ENCODE data around the gene OSBPL2. TPM values are rescaled to one million over a fixed set of nuclear protein-coding genes. Genes with fewer than 3 reads are reported as not detected.

OSBPL2 gene
- polyA plus RNA-seq, 1 donor (not counting 4 experiments of a cell fraction or from before 2014, with no cell fraction given): 15.9 TPM

DNA sequence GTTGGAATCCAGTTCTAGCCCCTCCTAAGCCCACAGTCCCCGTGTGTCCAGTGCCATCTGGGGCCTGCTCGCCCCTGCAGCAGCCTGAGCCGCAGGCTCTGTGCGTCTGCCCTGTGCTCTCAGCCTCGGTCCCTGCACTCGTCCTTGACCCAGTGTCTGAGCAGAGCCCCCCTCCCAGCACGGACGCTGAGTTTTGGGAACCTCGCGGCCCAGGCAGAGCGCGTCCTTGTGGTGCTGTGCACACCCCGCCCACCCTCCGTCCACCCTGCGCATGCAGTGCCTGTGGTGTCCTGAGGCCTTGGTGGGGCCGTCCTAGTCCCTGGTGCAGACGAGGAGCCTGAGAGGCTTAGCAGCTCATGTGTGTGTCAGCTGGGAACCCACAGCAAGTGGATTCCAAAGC lies 31.6 kb downstream of the OSBPL2 start:
- Histone ChIP-seq H3K4me3 (ENCODE audit: control insufficient read depth in 2 of 3, extremely low read depth in 1 of 3, insufficient read depth in 2 of 3, low read depth in 1 of 3, low read length in 3 of 3) (no peak overlapping the region), H3K4me1 (ENCODE audit: control insufficient read depth, extremely low read depth, insufficient read depth, low read length) (peaks cover 13% of the 10 kb centered on the region), H3K36me3 (ENCODE audit: control insufficient read depth in 2 of 2, extremely low read depth in 1 of 2, insufficient read depth in 2 of 2, low read length in 2 of 2) (peaks cover 10 to 33% of the 10 kb centered on the region in 2 experiments), H3K9ac (ENCODE audit: control insufficient read depth, extremely low read depth, insufficient read depth, low read length) (no peak overlapping the region), H3K27ac (ENCODE audit: control insufficient read depth, insufficient read depth, low read length) (no peak overlapping the region), H3K79me2 (ENCODE audit: control insufficient read depth, insufficient read depth, low read length) (no peaks in the 10 kb centered on the region), H3K4me2 (ENCODE audit: control insufficient read depth, extremely low read depth, insufficient read depth, low read depth, low read length) (no peak overlapping the region), H4K20me1 (ENCODE audit: control insufficient read depth, extremely low read depth, insufficient read depth, low read length) (no peaks in the 10 kb centered on the region), H3K9me1 (ENCODE audit: control insufficient read depth, extremely low read depth, insufficient read depth, low read length) (no peaks in the 10 kb centered on the region), H2AFZ (ENCODE audit: control insufficient read depth, low read length) (no peak overlapping the region), H3K27me3 (ENCODE audit: control insufficient read depth, extremely low read depth, insufficient read depth, low read length) (no peaks in the 10 kb centered on the region), H3K9me3 (ENCODE audit: control insufficient read depth, low read depth, low read length) (peaks cover 3% of the 10 kb centered on the region)
- DNase-seq (ENCODE audit: low read depth, low spot score) (no peak), FAIRE-seq (no peak)
- TF ChIP-seq EZH2 (IDR thresholded peaks at IDR 0.05; ENCODE audit: low read length): no peak
- TF ChIP-seq, protein P1, sequence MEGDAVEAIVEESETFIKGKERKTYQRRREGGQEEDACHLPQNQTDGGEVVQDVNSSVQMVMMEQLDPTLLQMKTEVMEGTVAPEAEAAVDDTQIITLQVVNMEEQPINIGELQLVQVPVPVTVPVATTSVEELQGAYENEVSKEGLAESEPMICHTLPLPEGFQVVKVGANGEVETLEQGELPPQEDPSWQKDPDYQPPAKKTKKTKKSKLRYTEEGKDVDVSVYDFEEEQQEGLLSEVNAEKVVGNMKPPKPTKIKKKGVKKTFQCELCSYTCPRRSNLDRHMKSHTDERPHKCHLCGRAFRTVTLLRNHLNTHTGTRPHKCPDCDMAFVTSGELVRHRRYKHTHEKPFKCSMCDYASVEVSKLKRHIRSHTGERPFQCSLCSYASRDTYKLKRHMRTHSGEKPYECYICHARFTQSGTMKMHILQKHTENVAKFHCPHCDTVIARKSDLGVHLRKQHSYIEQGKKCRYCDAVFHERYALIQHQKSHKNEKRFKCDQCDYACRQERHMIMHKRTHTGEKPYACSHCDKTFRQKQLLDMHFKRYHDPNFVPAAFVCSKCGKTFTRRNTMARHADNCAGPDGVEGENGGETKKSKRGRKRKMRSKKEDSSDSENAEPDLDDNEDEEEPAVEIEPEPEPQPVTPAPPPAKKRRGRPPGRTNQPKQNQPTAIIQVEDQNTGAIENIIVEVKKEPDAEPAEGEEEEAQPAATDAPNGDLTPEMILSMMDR (optimal IDR thresholded peaks at IDR 0.05 in 1 of 3, IDR thresholded peaks at IDR 0.05 in 1 of 3, conservative IDR thresholded peaks at IDR 0.05 in 1 of 3; ENCODE audit: extremely low read depth in 1 of 3, insufficient read depth in 2 of 3, low read length in 3 of 3): no peak
- dilution Hi-C loops (cut with MboI; ENCODE audit: extremely low pct_ligation_motif_present, low sequenced_read_pairs): no loop called here

DNA sequence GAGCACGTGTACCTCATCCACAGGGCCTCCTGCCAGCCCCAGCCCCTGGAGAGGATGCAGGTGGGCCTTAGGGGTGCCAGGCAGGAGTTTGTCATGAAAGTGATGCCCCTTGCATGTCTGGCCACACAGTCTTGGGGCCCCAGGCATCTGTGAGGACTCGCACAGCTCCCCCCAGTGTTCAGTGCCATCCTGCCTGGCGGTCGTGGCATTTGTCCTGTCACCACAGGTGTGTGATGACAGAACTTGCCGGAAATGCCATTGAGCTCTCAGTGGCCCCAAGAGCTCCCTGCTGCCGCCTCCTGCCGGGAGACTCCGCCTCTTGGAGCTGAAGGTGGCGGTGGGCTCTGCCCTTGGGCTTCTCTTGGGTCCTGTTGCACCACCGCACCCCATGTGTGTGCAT lies 33.9 kb downstream of the OSBPL2 start:
- Histone ChIP-seq H4K20me1 (ENCODE audit: control insufficient read depth, extremely low read depth, insufficient read depth, low read length) (no peaks in the 10 kb centered on the region), H3K9ac (ENCODE audit: control insufficient read depth, extremely low read depth, insufficient read depth, low read length) (no peak overlapping the region), H3K4me3 (ENCODE audit: control insufficient read depth in 2 of 3, extremely low read depth in 1 of 3, insufficient read depth in 2 of 3, low read depth in 1 of 3, low read length in 3 of 3) (no peak overlapping the region), H3K36me3 (ENCODE audit: control insufficient read depth in 2 of 2, extremely low read depth in 1 of 2, insufficient read depth in 2 of 2, low read length in 2 of 2) (peaks cover 0 to 33% of the 10 kb centered on the region in 2 experiments), H3K9me3 (ENCODE audit: control insufficient read depth, low read depth, low read length) (no peaks in the 10 kb centered on the region), H3K9me1 (ENCODE audit: control insufficient read depth, extremely low read depth, insufficient read depth, low read length) (no peaks in the 10 kb centered on the region), H3K4me1 (ENCODE audit: control insufficient read depth, extremely low read depth, insufficient read depth, low read length) (peaks cover 5% of the 10 kb centered on the region), H3K4me2 (ENCODE audit: control insufficient read depth, extremely low read depth, insufficient read depth, low read depth, low read length) (no peak overlapping the region), H3K79me2 (ENCODE audit: control insufficient read depth, insufficient read depth, low read length) (no peaks in the 10 kb centered on the region), H3K27ac (ENCODE audit: control insufficient read depth, insufficient read depth, low read length) (no peak overlapping the region), H3K27me3 (ENCODE audit: control insufficient read depth, extremely low read depth, insufficient read depth, low read length) (no peaks in the 10 kb centered on the region), H2AFZ (ENCODE audit: control insufficient read depth, low read length) (no peak overlapping the region)
- dilution Hi-C loops (cut with MboI; ENCODE audit: extremely low pct_ligation_motif_present, low sequenced_read_pairs): no loop called here
- no peak for FAIRE-seq
- no peak for DNase-seq (ENCODE audit: low read depth, low spot score)
- TF ChIP-seq EZH2 (IDR thresholded peaks at IDR 0.05; ENCODE audit: low read length): no peak
- TF ChIP-seq, protein P1 (optimal IDR thresholded peaks at IDR 0.05 in 1 of 3, IDR thresholded peaks at IDR 0.05 in 1 of 3, conservative IDR thresholded peaks at IDR 0.05 in 1 of 3; ENCODE audit: extremely low read depth in 1 of 3, insufficient read depth in 2 of 3, low read length in 3 of 3): no peak

Measured in keratinocyte (primary cell).